ENCODE measurements around the gene RND3.
A peak's percentile ranks its signal among the peaks of the same experiment; 100 is the strongest.

The RND3 gene

GRCh38 chr2:150513647-150514046 lies 26.2 kb upstream of the RND3 start:
- no peak for TF ChIP-seq CTCF (conservative IDR thresholded peaks at IDR 0.05)
- no peak overlapping the region for H3K27ac ChIP-seq

DNA sequence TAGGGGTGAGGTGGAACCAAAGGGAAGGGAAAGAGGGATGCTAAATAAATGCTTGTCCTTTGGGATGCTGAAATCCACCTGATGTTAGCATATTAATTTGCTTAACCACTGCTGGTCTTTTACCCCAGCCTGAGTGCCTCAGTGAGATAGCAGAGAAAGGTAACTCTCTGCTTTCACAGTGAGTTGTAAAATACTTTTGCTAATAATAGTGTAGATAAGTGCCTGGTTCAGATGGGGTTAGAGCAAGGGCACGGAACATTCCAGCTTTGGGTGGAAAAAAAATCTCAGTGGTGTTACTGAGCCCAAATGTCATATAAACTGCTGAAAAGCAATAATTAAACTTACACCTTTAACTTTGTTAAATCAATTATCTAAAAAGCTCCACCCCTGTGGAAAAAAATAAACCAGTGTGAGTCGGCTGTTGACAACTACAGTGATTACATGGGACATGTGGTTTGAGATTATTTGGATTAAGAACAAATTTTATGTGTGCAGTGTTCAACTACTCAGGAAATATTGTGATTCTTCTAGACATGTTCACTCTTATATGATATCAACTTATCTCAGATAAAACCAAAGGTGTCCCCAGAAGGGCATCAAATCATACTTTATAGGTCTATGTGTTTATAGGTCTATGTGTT lies 21.1 kb upstream of the RND3 start:
- TF ChIP-seq CTCF (conservative IDR thresholded peaks at IDR 0.05): no peak

DNA sequence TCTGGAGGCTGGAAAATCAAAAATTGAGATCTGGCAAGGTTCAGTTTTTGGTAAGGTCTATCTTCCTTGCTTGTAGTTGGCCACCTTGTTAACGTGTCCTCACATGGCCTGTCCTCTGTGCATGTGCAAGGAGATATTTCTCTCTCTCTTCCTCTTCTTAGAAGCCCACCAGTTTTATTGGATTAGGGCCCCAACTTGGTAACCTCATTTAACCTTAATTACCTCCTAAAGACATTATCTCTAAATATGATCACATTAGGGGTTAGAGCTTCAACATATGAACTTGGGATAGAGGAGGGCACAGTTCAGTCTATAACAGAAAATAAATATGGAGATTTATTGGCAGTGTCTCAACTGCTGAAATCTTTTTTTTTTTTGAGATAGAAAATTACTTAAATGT lies 19.6 kb upstream of the RND3 start:
- TF ChIP-seq CTCF (conservative IDR thresholded peaks at IDR 0.05): no peak
- no peak overlapping the region for H3K27ac ChIP-seq

More for the DNA sequence above, 21.1 kb upstream of the RND3 start:
- H3K27ac ChIP-seq: no peak overlapping the region

- no peak for TF ChIP-seq CTCF (conservative IDR thresholded peaks at IDR 0.05)
- H3K27ac ChIP-seq: no peak overlapping the region
Observed at GRCh38 chr2:150505178-150505577, 17.7 kb upstream of the RND3 start.

DNA sequence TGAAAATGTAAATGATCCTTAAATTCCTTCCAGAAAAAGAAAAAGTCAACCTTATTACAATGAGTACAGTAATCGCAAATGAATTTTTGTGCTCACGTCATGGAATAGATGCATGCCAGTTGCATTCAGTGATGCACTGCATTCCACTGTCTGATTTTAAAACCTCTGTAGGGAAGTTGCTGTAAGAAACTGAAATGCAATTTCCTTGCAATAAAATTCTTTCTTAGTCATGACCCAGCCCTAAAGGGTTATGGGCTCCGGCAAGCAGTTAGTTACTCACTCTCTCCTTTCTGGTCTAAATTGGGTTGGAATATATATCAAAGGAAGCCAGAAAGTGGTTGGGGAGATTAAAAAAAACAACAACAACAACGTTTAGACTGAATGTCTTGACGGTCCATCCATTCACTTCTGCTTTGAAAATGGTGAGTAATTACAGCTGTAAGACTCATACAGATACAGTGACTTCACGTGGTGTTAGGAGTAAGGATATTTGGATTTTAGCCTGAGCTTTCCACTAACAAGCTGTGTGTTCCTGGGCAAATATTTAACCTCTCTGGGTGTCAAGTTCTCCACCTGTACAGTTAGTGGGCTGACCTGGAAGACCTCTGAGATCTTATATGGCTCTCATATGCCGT lies 8.6 kb upstream of the RND3 start:
- no peak overlapping the region for H3K27ac ChIP-seq
- no peak for TF ChIP-seq CTCF (conservative IDR thresholded peaks at IDR 0.05)

DNA sequence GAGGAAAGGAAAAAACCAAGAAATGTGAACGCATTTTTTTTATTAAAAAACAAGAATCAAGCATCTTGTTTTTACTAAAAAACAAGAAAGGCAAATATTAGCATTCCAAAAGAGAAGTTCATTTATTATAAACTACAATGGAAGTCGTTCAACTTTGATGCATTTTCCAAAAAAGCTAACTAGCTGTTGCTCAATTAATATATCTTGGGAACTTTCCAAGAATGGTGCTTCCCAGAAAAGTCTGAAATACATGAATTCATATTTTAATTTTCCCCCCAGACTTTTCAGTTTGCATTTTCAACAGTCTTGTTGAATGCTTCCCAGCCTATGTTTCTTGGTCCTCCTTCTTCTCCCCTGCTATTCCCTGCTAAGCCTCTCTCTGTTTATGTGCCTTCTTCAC lies 7.5 kb upstream of the RND3 start:
- TF ChIP-seq CTCF (conservative IDR thresholded peaks at IDR 0.05): no peak
- peak overlapping the region; percentile 56 for H3K27ac ChIP-seq

- H3K27ac ChIP-seq: peak overlapping the region; percentile 56
- TF ChIP-seq CTCF (conservative IDR thresholded peaks at IDR 0.05): peak; percentile 8; the same call in 1 of the 2 replicates
Observed at GRCh38 chr2:150494234-150494945, 6.9 kb upstream of the RND3 start.
